Measurements from ENCODE around the gene BCKDHA.

The BCKDHA gene

DNA sequence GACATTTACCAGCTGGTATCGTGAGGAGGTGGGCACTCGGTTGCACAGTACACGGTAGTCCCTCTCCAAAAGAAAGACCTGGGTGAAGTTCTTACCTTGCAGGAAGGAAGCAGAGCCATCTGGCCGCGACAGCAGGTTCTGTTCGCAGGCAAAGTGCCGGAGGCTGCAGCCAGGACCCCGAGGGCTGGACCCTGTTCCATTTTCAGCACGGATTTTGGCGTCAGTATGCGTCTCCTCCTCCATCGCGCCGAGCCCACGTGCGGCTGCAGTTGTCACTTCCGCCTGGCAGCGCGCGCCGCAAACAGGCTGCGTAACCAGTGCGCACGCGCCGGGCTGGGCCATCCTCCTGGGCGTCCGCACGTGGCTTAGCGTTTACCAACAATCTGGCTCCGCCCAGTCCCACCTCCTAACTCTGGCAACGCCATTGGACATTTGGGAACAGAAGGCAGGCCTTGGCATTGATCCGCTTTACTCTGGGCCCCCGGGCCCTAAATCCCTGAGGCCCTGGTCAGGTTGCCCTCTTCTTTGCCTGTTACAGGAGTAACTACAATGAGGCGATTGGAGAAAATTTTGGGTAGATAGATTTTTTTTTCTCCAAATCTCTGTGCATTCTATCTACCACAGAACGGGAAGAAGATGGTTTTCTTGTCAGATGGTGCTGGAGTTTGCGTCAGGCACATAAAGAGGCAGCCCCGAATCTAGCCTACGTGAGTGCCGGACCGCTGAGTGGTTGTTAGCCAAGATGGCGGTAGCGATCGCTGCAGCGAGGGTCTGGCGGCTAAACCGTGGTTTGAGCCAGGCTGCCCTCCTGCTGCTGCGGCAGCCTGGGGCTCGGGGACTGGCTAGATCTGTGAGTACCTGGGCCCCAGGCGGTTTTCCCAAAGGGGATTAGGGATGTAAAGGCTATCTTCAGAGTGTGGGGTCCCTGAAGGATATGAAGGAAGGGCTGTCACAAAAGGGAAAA lies at the start of gene BCKDHA, which contains the start of gene EXOSC5:
BCKDHA (plus strand) TSS at position 733 of the 964 bp plus-strand sequence; CDS start at position 743, 10 bp downstream.
EXOSC5 (minus strand) TSS at position 274 of the 964 bp plus-strand sequence; CDS start at position 243, 31 bp downstream.
- DNase-seq: peak; percentile 99

DNA sequence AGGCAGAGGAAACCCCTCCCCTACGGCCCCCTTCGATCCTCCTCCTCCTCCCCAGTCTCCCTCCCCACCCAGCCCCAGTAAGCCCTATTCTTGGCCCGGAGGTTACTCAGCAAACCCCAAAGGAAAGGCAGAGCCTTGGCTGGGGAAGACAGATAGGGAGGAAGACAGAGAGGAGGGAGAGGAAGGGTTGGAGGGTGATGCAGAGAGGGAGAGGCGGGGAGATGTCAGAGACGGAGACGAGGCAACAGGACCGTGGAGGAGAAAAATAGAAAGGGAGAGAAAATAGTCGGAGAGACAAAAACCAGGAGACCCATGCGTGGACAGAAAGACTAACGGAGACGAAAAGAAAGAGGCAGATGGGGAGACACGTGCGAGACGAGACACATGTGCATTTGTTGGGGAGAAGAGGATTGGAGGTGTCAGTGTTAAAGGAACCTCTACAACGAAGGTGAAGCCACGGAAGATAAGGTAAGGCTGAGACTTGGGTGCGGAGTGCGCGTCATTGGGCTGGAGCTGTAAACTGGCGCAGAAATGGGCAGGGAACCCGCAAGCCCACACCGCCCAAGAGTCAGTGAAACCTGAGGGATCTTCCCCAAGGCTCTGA lies 46.8 kb upstream of the BCKDHA start:
- DNase-seq: no peak

DNA sequence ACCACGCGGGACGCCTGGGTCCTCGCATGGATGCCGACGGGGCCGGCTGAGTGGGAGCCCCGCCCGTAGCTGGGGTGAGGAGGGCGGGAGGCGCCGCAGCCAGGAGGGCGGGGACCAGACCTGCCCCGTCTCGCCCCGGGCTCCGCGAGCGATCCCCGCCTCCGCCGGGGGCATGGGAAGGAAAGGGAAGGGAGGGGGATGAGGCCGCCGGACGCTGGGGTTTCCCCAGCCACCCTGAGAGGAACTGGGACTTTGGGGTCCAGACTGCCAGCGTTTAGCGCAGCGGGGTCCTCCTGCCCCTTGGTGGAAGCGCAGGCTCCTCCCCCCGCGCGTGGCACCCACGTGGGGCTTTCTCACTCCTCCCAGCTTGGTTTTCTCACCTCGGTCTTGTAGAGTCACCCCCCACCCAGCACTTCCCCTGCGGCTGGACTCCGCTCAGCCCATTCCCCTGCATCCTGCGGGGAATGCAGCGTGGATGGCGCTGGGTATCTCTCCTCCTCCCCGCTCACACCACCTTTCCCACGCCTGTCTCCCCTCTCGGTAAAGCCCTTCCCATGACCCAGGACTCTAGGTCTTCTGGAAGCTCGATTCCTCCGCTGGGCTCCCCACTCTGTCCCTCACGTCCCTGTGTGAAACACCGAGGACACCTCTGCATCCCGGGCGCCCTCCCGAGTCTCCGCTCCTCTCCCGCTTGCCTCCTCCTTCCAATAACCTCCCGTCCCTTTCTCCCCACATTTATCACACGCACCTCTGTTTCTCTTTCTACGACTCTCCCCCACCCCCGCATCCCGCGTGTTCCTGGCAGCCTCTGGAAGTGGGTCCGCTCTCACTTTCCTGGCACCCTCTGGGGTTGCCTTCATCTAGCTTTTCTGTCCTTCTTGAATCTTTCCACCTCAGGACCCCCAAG lies 46.0 kb upstream of the BCKDHA start:
- peak; percentile 69 for DNase-seq

DNA sequence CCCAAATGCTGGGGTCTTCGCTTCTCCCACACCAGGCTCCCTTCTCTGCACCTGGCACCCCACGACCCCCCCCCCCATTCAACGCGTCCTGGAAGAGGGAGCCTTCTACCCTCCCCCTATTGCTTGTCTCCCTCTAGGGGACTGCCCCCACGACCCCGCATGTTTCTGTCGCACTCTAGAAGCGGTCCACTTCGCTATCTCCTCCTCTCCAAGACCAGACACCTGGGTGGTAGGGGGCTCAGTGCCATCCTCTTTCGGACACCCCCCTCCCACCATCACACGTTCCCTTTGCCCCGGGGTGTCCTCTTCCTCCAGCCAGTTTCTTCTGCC lies 45.4 kb upstream of the BCKDHA start:
- no peak for DNase-seq

DNA sequence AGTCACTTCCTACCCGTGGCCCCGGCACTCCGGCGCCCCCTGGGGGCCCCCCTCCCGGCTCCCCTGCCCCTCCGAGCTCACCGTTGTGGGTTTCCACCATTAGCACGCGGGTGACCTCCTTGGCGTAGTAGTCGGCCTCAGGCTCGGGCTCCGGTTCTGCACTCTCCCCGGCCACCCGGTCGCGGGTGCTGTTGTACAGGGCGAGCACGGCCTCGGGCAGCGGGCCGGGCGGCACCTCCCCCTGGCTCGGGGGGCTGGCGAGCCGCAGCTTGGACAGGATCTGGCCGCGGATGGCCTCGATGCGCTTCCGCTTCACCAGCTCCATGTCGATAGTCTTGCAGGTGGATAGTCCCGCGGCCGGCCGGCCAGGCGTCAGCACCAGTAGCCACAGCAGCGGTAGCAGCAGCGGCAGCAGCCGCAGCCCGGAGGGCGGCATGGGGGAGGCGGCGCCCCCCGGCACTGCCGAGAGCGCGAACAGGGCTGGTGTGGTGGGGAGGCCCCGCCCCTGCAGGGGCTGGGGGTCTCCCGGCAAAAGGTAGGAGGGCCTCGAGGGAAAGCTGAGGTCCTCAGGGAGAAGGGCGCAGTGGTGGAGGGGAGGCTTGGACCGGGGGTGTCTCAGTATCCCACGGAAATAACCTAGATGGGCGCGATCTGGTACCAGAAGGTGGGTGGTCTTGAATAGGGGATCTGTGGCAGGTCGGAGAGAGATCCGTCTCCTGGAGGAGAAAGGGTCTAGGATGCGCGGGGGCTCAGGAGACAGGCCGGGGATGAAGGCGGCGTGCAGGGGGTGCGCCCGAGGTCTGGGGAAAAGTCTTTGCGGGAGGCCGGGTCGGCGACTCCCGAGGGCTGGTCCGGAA lies 44.8 kb upstream of the BCKDHA start:
- peak; percentile 61 for DNase-seq

DNA sequence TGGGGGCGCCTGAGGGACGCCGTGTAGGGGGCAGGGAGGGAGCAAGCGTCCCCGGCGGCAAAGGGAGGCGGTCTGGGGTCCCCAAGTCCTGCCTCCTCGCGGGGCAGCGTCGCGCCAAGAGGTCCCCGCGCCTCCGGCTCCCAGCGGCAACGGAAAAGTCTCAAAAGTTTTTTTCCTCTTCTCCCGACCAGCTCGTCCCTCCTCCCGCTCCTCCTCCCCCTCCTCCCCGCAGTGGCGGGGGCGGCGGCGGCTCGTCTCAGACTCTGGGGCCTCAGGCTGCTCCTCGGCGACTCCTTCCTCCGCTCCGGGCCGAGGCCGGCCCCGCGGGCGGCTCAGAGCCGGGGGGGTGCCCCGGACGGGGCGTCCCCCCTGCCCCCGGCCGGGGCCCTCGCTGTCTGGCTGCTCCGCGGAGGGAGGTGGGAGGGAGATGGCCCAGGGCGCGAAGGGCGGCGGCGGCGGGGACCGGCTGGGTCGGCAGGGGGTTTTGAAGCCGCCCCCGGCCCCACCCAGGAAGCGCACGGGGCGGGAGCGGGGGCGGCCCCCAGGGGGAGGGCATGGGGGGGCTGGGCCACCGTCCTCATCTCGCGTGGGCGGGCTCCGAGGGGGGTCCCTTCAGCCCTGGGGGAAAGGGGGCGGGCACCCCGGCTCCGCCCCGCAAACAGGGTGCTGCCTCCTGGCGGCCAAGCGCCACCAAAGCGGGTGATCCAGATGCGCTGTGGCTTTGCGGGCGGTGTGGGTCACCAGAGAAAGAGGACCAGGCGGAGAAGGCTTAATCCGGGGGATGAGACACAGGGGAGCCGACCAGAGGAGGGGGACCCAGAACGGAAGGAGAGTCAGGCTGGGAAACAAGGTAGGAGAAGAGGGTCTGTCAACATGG lies 43.9 kb upstream of the BCKDHA start, which contains the start of gene TGFB1:
TGFB1 (minus strand) TSS at position 457 of the 877 bp plus-strand sequence. CDS start 878 bp downstream, outside the sequence.
- peak; percentile 90 for DNase-seq

DNA sequence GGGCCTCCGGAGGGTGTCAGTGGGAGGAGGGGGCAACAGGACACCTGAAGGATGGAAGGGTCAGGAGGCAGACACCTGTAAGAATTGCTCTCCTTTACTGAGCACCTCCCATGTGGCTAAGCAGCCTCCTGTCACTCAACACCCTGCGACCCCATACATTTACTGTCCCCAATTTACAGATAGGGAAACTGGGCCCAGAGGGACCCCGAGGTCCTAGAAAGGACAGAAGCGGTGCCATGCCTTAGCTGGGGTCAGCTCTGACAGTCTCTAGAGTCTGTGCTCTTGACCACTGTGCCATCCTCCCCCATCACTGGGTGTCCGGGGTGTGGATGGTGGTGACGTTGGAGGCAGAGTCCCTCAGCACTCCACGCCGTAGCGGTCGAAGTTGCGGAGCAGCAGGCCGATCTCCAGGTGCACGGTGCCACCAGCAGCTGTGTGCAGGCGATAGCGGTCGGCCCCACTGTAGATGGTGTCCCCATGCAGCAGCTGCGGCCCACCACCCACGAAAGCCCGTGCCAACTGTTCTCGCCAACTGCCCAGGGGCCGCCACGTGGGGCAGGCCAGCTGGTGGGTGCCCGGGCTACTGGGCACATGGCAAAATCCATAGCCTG lies 43.2 kb upstream of the BCKDHA start:
- DNase-seq: no peak

DNA sequence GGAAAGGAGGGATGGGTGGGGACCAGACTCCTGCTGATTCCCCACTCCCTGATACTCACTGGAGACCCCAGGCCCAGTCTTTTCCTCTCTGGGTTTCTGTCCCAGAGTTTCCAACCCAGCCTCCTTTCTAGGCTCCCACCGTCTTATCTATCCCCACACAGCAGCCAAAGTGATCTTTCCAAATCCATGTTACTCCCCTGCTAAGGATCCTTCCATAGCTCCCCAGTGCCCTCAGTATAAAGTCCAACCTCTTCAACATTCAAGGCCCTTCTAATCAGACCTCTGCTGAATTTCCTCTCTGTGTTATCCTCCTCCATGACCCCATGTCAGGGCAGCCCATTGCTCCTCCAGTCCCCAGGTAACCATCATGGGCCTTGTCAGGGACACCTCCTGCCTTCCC lies 42.6 kb upstream of the BCKDHA start:
- DNase-seq: no peak

DNA sequence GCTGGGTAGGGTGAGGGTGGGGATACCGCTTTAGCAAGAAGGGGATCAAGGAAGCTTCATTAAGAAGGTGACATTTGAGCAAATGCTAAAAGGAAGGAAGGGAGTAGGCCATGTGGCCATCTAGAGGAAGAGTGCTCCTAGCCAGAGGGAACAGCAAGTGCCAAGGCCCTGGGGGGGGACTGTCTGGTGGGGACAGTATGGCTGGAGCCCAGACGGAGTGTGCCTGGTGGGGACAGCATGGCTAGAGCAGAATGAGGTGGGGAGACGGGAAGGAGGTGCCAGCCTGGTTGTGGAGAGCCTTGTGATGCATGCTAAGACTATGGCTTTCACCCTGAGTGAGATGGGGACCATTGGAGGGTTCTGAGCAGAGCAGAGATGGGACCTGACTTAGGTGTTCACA lies 41.8 kb upstream of the BCKDHA start:
- no peak for DNase-seq

DNA sequence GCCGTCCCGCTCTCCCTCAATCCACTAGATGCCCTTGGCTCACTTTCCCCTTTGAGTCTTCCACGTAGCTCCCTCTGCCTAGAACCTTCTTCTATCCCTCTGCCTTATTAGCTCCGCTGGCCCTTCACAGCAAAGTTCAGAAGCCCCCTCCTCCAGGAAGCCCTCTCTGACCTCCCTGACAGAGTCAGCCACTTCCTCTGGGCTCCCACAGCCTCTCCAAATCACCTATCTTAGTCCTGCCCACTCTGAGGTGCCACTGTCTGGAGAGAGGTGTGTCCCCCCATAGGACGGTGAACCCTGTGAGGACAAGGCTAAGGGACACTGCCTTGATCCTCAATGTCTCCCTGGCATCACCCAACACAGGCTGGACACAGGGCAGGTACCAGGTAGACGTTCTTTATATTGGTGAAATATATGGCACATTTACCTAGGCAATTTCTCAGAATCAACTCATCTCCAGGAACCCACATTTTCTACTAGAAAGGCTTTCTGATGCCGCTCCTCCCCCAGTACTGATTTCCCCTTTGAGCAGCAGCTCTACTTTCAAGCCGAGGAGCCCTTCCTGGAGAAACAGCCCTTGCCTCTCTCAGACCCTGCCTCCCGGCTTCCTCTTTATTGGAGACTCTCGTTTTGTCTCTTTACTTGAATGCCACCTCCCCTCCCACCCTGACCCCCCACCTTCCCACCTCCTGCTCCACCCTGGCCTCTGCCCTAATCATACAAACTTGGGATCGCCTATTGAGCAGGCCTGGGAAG lies 40.5 kb upstream of the BCKDHA start:
- DNase-seq: no peak

DNA sequence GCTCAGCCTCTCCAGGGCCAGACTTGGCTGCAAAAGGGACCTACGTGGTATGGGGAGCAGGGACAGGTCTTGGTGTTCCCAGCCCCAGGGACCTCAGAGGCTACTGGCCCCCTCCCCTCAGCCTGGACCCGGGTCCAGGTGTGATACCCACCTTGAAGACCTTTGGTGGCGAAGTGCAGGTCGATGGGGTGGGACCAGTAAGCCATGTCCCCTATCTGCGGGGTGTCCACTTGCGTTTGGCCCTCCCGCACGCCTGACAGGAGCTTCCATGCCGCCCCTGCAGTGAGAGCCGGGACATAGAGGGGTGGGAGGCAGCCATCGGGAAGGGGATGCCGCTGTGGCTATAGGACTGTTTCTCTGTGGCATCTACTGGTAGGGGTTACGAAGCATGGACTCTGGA lies 39.9 kb upstream of the BCKDHA start:
- DNase-seq: no peak

DNA sequence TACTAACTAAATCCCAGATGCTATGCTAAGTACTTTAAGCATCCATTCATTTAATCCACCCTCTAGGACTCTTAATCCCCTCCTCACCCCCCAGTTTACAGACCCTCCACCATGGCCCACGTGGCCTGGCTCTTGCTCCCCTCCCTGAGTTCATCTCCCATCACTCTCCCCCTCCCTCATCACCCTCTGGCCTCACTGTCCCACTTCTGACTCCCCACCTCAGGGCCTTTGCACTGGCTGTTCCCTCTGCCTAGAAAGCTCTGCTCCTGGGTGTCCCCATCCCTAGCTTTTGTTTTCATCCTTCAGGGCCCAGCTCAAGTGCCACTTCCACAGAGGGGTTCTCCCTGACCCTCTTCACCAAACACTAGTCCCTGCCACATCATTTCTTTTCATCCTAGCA lies 37.9 kb upstream of the BCKDHA start:
- no peak for DNase-seq

DNA sequence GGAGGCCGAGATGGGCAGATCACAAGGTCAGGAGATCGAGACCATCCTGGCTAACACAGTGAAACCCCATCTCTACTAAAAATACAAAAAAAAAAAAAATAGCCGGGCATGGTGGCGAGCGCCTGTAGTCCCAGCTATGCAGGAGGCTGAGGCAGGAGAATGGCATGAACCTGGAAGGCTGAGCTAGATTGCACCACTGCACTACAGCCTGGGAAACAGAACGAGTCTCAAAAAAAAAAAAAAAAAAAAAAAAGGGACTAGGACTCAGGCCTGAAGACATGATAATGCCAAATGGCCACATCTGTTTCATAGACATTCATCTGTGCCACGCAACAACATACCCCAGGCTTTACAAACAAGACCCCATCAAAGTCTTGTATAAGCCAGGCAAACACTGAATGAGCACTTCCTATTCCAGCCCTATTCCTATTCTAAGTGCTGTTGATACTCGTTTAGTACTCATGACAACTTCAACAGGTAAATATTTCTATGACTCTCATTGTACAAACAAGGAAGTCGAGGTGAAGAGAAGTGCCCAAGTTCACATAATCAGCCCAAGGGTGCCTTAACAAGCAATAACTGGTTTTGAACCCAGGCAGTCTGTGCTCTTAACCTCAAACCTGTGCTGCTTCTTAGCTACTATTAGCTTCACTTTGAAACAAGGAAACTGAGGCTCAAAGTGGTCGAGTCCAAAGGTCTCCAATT lies 35.3 kb upstream of the BCKDHA start:
- DNase-seq: no peak

DNA sequence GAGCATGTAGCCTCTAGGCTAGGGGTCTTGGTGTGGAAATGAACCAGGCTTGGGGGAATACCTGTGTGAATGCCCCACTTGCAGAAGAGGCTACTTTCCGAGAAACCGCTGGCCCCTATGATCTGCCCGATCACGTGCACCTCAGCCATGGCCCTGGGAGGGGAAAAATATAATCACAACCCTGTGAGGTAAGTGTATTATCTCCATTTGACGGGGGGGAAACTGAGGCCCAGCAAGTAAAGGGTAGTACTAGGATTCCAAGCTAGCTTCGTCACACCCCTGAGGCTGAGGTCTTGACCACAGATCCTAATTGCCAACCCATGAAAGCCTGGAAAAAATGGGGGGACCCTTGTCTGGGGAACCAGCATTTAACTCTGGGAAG lies 34.3 kb upstream of the BCKDHA start:
- no peak for DNase-seq

DNA sequence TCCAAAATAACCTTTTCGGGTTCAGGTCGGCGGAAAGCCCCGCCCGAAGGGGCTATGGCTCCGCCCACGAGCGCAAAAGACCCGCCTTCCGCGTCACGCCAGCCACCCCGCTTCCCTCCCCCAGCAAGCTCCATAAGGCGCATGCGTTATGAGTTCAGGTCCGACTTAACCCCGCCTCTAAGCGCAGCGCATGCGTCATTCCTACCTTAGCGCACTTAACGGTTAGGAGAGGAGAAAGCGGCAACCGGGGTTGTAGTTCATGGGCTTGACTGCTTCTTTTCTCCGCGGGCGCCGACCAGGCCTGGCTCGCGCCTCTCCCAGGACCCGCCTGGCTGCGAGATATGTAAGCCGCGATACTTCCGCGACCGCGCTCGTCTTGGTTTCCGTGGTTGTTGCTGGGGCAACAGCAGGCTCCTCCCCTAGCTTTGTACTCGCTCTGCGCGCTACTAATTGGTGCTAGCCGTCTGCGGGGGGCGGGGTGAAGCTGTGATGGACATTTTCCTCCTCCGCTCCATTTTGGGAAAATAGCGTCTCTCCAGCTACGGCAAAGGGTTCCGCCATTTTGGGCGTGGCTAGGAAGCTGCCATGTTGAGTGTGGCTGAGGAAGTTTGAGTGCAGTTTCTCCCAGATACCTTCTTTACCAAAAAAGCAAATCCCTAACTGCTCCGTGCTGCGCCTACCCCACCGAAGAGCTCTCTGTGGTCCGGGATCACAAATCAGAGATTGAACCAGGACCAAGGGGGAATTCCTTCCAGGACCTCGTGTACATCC lies 33.7 kb upstream of the BCKDHA start, which contains the start of gene B9D2:
B9D2 (minus strand) TSS at position 397 of the 771 bp plus-strand sequence. CDS start 630 bp downstream, outside the sequence.
- DNase-seq: peak; percentile 99

DNA sequence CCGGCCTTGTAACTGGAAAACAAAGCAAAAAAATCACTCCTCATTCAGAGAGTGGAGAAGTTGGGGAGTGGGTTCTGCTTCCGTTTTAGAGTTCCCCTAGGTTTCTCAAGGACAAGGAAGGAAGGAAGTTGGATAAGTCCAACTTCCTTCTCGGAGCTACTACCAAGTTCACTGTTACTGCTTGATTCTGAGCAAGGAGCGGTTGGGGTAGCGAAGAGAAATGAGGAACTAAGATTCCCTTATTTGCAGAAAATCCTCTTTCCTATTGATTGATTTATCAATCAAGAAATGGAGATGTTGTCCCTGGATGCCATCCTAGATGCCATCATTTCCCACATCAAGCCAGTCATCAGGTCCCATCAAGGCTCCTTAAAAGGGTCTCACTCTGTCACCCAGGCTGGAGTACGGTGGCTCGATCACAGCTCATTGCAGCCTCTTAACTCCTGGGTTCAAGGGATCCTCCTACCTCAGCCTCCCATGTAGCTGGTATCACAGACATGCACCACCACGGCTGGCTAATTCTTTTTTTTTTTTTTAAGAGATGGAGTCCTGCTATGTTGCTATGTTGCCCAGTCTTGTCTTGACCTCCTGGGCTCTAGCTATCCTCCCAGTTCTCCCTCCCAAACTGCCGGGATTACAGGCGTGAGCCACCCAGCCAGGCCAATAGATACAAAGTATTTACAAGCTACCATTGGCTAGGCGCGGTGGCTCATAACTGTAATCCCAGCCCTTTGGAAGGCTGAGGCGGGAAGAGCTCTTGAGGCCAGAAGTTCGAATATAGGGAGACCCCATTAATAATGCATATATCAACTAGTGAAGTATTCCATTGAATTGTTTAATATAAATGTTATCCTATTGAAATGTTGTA lies 32.9 kb upstream of the BCKDHA start:
- no peak for DNase-seq

DNA sequence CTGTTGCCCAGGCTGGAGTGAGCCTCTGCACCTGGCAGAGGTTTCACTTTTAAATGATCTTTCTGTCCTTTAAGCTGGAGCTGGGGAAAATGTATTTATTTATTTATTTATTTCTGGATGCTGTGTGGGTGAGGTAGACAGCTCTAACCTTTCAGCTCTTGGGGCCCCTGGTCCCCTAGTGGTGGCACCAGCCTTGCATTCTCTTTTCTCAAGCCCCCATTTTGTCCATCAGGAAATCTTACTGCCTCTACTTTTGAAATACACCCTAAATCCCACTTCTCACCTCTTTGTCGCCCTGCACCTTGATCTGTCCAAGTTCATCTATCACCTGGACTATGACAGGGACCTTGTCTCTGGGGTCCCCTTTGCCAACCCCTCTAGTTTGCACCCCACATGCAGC lies 31.5 kb upstream of the BCKDHA start:
- no peak for DNase-seq

Measured in femur (tissue), 1 donor.